Neural cell (in vitro differentiated cells): ENCODE measurements around the gene DNAJC7.

Source experiments
- EZH2 ChIP-seq: fragments of 200-600, 300-800 bp; shearing (Covaris generic), sonication (generic); IDR thresholded peaks from 2 replicates; pipeline ENCODE4 v1.6.1; 2014; ENCODE audit warnings: antibody characterized with exemption, low read length, borderline replicate concordance, mild to moderate bottlenecking; ENCODE audit not compliant: insufficient read depth, poor library complexity, severe bottlenecking
- POLR2AphosphoS5 ChIP-seq: IDR thresholded peaks from 2 replicates; pipeline ENCODE4 v1.6.1; 2012
- TF ChIP-seq, protein P1 (sequence below): fragments of 450-650 bp; IDR thresholded peaks from 2 replicates; pipeline ENCODE4 v1.5.1; 2014; ENCODE audit warnings: antibody characterized with exemption, mild to moderate bottlenecking, moderate library complexity; ENCODE audit not compliant: poor library complexity, severe bottlenecking

DNA sequence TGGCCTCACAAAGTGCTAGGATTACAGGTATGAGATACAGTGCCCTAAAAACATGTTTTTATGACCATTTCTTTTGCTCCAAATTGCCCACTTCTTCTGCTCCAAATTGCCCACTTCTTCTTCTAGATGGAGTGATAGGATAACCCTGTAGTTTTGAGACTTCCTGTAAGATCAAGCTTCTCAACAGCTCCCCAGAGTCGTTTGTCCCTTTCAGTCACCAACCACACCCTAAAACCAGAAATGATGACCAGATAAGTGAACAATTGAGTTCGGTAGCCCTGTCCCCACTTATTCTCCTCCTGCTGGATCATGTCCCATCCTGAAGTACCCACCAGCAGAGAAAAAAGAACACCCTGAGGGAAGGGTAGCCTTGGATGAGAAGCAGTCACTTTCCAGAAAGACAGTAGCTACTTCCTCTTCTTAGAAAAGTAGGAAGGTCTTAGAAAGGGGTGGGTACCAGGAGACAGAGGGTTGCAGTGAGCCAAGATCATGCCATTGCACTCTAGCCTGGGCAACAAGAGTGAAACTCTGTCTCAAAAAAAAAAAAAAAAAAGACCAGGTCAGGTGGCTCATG, 84.3 kb downstream of the DNAJC7 start:
- TF ChIP-seq, protein P1, sequence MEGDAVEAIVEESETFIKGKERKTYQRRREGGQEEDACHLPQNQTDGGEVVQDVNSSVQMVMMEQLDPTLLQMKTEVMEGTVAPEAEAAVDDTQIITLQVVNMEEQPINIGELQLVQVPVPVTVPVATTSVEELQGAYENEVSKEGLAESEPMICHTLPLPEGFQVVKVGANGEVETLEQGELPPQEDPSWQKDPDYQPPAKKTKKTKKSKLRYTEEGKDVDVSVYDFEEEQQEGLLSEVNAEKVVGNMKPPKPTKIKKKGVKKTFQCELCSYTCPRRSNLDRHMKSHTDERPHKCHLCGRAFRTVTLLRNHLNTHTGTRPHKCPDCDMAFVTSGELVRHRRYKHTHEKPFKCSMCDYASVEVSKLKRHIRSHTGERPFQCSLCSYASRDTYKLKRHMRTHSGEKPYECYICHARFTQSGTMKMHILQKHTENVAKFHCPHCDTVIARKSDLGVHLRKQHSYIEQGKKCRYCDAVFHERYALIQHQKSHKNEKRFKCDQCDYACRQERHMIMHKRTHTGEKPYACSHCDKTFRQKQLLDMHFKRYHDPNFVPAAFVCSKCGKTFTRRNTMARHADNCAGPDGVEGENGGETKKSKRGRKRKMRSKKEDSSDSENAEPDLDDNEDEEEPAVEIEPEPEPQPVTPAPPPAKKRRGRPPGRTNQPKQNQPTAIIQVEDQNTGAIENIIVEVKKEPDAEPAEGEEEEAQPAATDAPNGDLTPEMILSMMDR: no peak
- TF ChIP-seq EZH2 (no peak), POLR2AphosphoS5 (no peak)
